Measurements from ENCODE around the gene SESN2.
A peak's percentile ranks its signal among the peaks of the same experiment; 100 is the strongest.

SESN2 gene, protein sequence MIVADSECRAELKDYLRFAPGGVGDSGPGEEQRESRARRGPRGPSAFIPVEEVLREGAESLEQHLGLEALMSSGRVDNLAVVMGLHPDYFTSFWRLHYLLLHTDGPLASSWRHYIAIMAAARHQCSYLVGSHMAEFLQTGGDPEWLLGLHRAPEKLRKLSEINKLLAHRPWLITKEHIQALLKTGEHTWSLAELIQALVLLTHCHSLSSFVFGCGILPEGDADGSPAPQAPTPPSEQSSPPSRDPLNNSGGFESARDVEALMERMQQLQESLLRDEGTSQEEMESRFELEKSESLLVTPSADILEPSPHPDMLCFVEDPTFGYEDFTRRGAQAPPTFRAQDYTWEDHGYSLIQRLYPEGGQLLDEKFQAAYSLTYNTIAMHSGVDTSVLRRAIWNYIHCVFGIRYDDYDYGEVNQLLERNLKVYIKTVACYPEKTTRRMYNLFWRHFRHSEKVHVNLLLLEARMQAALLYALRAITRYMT

DNA sequence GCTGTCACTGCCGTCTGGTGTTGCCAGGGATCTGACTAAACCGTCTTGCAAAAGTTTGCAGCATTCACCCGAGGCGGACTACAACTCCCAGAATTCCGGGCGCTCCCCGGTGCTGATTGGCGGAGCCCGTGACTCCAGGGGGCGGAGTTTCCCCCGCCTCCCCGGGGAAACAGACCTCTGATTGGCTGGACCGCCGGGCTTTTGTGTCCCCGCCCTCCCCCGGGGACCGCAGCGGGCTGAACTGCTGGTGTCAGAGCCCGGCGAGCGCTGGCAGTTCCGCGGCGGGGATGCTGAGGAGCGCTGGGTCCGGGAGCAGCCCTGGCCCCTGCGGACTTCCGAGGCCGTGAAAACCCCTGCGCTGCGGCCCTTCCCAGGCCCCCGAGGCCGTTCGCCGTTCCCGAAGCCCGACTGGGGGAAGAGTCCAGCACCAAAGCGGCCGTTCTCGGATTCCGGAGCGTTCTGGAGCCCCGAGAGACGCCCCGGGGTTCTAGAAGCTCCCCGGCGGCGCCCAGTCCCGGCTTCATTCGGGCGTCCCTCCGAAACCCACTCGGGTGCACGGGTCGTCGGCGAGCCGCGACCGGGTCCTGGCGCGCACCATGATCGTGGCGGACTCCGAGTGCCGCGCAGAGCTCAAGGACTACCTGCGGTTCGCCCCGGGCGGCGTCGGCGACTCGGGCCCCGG is at the start of gene SESN2:
TSS of gene SESN2 (plus strand) at position 267 of the 682 bp plus-strand sequence. CDS start at position 597, 330 bp downstream.
- H3K9me3 ChIP-seq: no peaks in the 10 kb centered on the region
- no peaks in the 10 kb centered on the region for H3K27me3 ChIP-seq
- H3K9ac ChIP-seq: peak within 1 kb of the TSS; percentile 88
- peaks cover 44% of the 10 kb centered on the region for H4K20me1 ChIP-seq
- peak within 1 kb of the TSS; percentile 87 for H3K27ac ChIP-seq
- H3K36me3 ChIP-seq: no peaks in the 10 kb centered on the region
- H3K4me1 ChIP-seq: peaks cover 23% of the 10 kb centered on the region
- H3K4me2 ChIP-seq: peak within 1 kb of the TSS; percentile 95
- no peak for TF ChIP-seq Cebpa-rat (IDR thresholded peaks at IDR 0.05)
- peak within 1 kb of the TSS; percentile 97 for H3K4me3 ChIP-seq

DNA sequence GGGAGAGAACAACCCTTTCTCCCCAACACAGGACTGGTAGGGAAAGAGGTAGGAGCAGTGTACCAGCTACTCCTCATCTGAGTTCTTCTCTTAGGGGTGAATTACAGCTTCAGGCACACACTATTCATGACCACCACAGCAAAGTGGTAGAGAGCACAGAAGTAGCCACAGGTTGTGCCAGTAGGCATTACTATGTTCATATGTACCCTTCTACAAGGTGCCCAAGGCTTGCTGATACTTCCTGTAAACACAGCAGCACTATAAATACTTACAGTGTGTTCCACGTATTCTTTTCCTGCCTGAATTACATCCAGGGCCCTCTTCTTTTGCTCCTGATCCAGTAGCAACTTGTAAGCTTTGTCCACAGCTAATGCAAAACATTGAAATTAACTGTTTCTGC is 49.6 kb upstream of the SESN2 start:
- H3K9ac ChIP-seq: no peak overlapping the region
- H3K4me1 ChIP-seq: no peaks in the 10 kb centered on the region
- H3K4me2 ChIP-seq: no peak overlapping the region
- H3K36me3 ChIP-seq: peaks cover 94% of the 10 kb centered on the region
- no peak overlapping the region for H3K4me3 ChIP-seq
- H4K20me1 ChIP-seq: peaks cover 25% of the 10 kb centered on the region
- H3K27ac ChIP-seq: no peak overlapping the region
- no peaks in the 10 kb centered on the region for H3K27me3 ChIP-seq
- no peak for TF ChIP-seq Cebpa-rat (IDR thresholded peaks at IDR 0.05)
- no peaks in the 10 kb centered on the region for H3K9me3 ChIP-seq

DNA sequence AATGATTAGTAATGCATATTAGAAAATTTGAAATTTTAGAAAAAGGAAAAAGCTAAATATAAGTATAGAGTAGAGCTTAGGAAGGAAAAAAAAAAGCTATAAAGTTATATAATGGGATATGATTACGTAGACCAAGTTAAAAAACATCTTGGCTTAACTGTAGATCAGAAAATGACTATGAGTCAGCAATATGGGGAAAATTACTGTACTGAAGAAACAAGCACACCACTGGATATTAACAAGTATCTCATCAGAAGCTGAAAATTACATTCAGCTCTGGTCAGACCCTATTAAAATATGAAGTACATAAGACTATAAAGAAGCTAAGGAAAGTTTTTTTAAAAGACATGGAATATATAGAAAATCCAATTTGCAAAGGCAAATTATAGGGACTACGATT is 46.0 kb upstream of the SESN2 start:
- Histone ChIP-seq H4K20me1 (peaks cover 31% of the 10 kb centered on the region), H3K9me3 (no peaks in the 10 kb centered on the region), H3K4me3 (no peak overlapping the region), H3K36me3 (peaks cover 70% of the 10 kb centered on the region), H3K27ac (no peak overlapping the region), H3K4me2 (no peak overlapping the region), H3K27me3 (no peaks in the 10 kb centered on the region), H3K9ac (no peak overlapping the region), H3K4me1 (peaks cover 23% of the 10 kb centered on the region)
- no peak for TF ChIP-seq Cebpa-rat (IDR thresholded peaks at IDR 0.05)

DNA sequence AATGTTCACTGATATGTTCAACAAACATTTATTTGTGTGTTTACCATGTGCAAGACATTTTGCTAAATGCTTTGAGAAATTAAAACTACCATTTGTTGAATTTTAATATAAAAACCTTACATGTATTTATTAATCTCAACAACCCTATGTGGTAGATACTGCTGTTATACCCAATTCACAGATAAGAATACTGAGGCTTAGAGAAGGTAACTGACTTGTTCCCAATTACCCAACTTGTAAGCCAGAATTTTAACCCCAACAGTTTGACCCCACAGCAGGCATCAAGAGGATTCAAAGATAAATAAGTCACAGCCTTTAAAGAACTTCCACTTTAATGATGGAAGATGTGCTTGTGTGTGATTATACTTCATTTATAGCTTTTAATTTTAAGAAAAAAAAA is 30.2 kb upstream of the SESN2 start:
- Histone ChIP-seq H3K36me3 (peaks cover 68% of the 10 kb centered on the region), H4K20me1 (peaks cover 44% of the 10 kb centered on the region)

DNA sequence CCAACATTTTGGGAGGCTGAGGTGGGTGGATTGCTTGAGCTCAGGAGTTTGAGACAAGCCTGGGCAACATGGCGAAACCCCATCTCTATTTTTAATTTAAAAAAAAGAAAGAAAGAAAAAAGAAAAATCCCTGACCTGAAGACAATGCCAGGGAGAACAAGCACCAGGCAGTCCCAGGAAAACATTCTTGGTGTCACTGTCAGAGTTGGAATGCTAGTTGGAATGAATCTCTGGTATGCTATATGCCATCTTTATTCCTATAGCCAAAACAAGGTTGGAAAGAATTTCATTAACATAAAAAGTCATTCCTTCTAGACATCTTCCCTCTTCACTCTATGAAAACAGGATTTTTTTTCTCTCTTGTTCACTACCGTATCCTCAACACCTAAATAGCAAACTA is 29.3 kb upstream of the SESN2 start:
- H4K20me1 ChIP-seq: peaks cover 36% of the 10 kb centered on the region; the same call in 1 of the 2 replicates
- no peak overlapping the region for H3K4me2 ChIP-seq
- H3K27me3 ChIP-seq: no peaks in the 10 kb centered on the region

More for the DNA sequence above, 30.2 kb upstream of the SESN2 start:
- Histone ChIP-seq H3K4me3 (no peak overlapping the region), H3K9me3 (no peaks in the 10 kb centered on the region), H3K27me3 (no peaks in the 10 kb centered on the region), H3K4me1 (peaks cover 30% of the 10 kb centered on the region), H3K27ac (no peak overlapping the region), H3K4me2 (no peak overlapping the region), H3K9ac (no peak overlapping the region)
- TF ChIP-seq Cebpa-rat (IDR thresholded peaks at IDR 0.05): no peak

DNA sequence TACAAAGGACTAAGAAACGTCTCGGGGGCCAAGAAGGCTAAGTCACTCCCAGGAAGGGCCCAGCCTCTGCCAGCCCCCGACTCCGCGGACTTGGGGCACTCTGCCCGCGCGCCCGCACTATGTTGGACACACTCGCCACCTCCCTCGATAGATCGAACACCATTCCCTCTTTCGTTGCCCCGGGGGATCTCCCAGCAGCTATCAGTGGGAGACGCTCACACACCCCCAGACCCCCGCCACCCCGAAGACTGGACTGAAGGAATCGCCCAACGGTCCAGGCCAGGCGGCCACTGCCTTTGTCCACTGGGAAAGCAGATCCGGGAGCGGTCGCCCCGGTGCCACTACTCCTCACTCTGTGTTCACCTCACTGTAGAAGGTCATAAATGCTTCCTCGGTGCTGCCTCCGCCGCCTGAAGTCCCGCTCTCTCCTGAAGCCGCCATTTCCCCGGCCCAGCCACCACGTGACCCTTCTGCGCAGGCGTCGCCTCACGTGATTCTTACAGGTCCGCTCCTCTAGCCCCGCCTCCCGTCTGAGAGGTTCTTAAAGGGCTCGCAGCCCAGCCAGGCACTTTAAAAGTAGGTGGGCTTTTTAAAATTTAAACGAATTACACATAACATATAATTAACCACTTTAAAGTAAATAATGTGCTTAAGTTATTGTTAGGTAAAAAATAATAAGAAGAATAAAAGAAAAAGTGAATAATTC is 26.6 kb upstream of the SESN2 start, which contains the start of gene DNAJC8:
TSS of gene DNAJC8 (minus strand) at position 472 of the 706 bp plus-strand sequence. CDS start at position 441, 31 bp downstream.
- Histone ChIP-seq H3K4me2 (peak within 1 kb of the TSS; percentile 88), H3K9me3 (no peaks in the 10 kb centered on the region), H3K4me3 (peak within 1 kb of the TSS; percentile 81), H3K4me1 (peaks cover 52% of the 10 kb centered on the region), H3K9ac (peak within 1 kb of the TSS; percentile 95), H3K27me3 (no peaks in the 10 kb centered on the region), H3K36me3 (peaks cover 36% of the 10 kb centered on the region), H3K27ac (peak within 1 kb of the TSS; percentile 89), H4K20me1 (peaks cover 36% of the 10 kb centered on the region; the same call in 1 of the 2 replicates)
- no peak for TF ChIP-seq Cebpa-rat (IDR thresholded peaks at IDR 0.05)

More for the DNA sequence above, 29.3 kb upstream of the SESN2 start:
- H3K4me3 ChIP-seq: no peak overlapping the region
- H3K36me3 ChIP-seq: peaks cover 59% of the 10 kb centered on the region
- no peak for TF ChIP-seq Cebpa-rat (IDR thresholded peaks at IDR 0.05)
- peaks cover 33% of the 10 kb centered on the region for H3K4me1 ChIP-seq
- H3K9ac ChIP-seq: no peak overlapping the region
- H3K27ac ChIP-seq: no peak overlapping the region
- H3K9me3 ChIP-seq: no peaks in the 10 kb centered on the region

DNA sequence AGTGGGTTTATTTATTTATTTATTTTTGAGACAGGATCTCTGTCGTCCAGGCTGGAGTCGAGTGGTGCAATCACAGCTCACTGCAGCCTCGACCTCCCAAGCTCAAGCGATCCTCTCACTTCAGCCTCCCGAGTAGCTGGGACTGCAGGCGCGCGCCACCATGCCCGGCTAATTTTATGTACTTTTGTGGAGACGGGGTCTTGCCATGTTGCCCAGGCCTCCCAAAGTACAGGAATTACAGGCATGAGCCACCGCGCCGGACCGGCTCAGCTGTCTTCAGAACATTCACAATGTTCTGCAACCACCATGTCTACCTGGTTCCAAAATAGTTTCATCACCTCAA is 26.1 kb upstream of the SESN2 start:
- Histone ChIP-seq H3K9me3 (no peaks in the 10 kb centered on the region), H3K27ac (no peak overlapping the region), H3K4me1 (peaks cover 57% of the 10 kb centered on the region), H3K4me3 (peak overlapping the region; percentile 81; the same call in 1 of the 2 replicates), H3K9ac (no peak overlapping the region), H3K36me3 (peaks cover 36% of the 10 kb centered on the region), H4K20me1 (peaks cover 36% of the 10 kb centered on the region; the same call in 1 of the 2 replicates), H3K4me2 (peak overlapping the region; percentile 88), H3K27me3 (no peaks in the 10 kb centered on the region)
- TF ChIP-seq Cebpa-rat (IDR thresholded peaks at IDR 0.05): no peak

DNA sequence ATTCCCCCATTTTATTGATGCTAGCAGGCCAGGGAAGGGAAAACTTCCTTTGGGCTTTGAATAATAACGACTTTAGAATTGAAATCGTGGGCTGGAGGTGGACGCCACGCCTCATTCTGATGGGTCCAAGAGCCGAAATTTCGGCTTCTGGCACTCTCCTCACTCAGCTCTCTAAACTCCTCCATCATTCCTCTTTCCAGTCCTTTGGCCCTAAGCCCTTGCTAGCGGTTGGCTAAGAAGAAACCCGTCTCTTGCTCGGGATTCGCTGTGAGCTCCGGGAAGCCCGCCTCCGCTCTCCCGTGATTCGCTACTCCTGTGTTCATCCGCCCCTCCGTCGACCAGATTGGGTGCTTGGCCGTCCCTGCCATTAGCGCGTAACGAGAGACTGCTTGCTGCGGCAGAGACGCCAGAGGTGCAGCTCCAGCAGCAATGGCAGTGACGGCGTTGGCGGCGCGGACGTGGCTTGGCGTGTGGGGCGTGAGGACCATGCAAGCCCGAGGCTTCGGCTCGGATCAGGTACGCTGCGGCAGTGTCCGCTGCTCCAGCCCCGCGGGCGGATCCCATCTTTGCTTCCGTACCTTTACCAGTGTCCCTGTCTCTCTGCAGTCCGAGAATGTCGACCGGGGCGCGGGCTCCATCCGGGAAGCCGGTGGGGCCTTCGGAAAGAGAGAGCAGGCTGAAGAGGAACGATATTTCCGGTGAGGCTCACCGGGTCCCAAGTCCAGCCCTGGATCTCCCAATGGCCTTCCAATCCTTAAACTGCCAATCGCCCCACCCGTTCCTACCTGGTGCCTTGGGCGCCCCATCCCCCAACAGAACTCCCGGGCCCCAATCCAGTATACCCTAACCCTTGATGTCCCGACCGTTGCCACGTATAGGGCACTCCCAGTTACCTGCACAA is 23.3 kb upstream of the SESN2 start, which contains the start of gene ATP5IF1:
TSS of gene ATP5IF1 (plus strand) at position 370 of the 901 bp plus-strand sequence. CDS start at position 430, 60 bp downstream.
- TF ChIP-seq Cebpa-rat (IDR thresholded peaks at IDR 0.05): no peak
- Histone ChIP-seq H3K9ac (peak within 1 kb of the TSS; percentile 91), H3K4me1 (peaks cover 51% of the 10 kb centered on the region), H3K9me3 (no peaks in the 10 kb centered on the region), H3K36me3 (peaks cover 33% of the 10 kb centered on the region), H3K4me3 (peak within 1 kb of the TSS; percentile 80), H4K20me1 (peaks cover 15% of the 10 kb centered on the region; the same call in 1 of the 2 replicates), H3K4me2 (peak within 1 kb of the TSS; percentile 97), H3K27me3 (no peaks in the 10 kb centered on the region), H3K27ac (peak within 1 kb of the TSS; percentile 82)
